ENCODE measurements around the gene ZNF565.

Gene ZNF565

GRCh38 chr19:36163813-36164212 lies 50.7 kb downstream of the ZNF565 start:
- no peak for DNase-seq (ENCODE audit: low read depth)
- TF ChIP-seq MYC (IDR thresholded peaks at IDR 0.05; ENCODE audit: low read depth, low read length) (no peak), MAX (IDR thresholded peaks at IDR 0.05; ENCODE audit: low read depth, low read length) (no peak), CTCF (IDR thresholded peaks at IDR 0.05; ENCODE audit: low read depth, low read length) (no peak), POLR2A (IDR thresholded peaks at IDR 0.05; ENCODE audit: extremely low read depth, insufficient read length) (no peak)
- H3K4me3 ChIP-seq (ENCODE audit: low read depth, low read length), result no peak overlapping the region

GRCh38 chr19:36160821-36161596 lies 53.5 kb downstream of the ZNF565 start:
- no peak for DNase-seq (ENCODE audit: low read depth)
- H3K4me3 ChIP-seq (ENCODE audit: low read depth, low read length), result no peak overlapping the region
- TF ChIP-seq CTCF (IDR thresholded peaks at IDR 0.05; ENCODE audit: low read depth, low read length) (no peak), MYC (IDR thresholded peaks at IDR 0.05; ENCODE audit: low read depth, low read length) (no peak), POLR2A (IDR thresholded peaks at IDR 0.05; ENCODE audit: extremely low read depth, insufficient read length) (no peak), MAX (IDR thresholded peaks at IDR 0.05; ENCODE audit: low read depth, low read length) (no peak)

- DNase-seq (ENCODE audit: low read depth), result no peak
- H3K4me3 ChIP-seq (ENCODE audit: low read depth, low read length), result no peak overlapping the region
- TF ChIP-seq MAX (IDR thresholded peaks at IDR 0.05; ENCODE audit: low read depth, low read length) (no peak), POLR2A (IDR thresholded peaks at IDR 0.05; ENCODE audit: extremely low read depth, insufficient read length) (no peak), MYC (IDR thresholded peaks at IDR 0.05; ENCODE audit: low read depth, low read length) (no peak), CTCF (IDR thresholded peaks at IDR 0.05; ENCODE audit: low read depth, low read length) (no peak)
These were observed 61.3 kb downstream of the ZNF565 start for GRCh38 chr19:36153126-36153525.

GRCh38 chr19:36152352-36153091 lies 61.9 kb downstream of the ZNF565 start, which contains the start of gene COX7A1:
TSS of gene COX7A1 (minus strand) at chr19:36152447. CDS start at chr19:36152407, 40 bp downstream.
- DNase-seq (ENCODE audit: low read depth), result no peak
- H3K4me3 ChIP-seq (ENCODE audit: low read depth, low read length), result no peak within 1 kb of the TSS
- no peak for TF ChIP-seq CTCF (IDR thresholded peaks at IDR 0.05; ENCODE audit: low read depth, low read length)
- no peak for TF ChIP-seq POLR2A (IDR thresholded peaks at IDR 0.05; ENCODE audit: extremely low read depth, insufficient read length)
- TF ChIP-seq MYC (IDR thresholded peaks at IDR 0.05; ENCODE audit: low read depth, low read length), result no peak
- no peak for TF ChIP-seq MAX (IDR thresholded peaks at IDR 0.05; ENCODE audit: low read depth, low read length)

GRCh38 chr19:36152019-36152351 lies 62.5 kb downstream of the ZNF565 start:
- H3K4me3 ChIP-seq (ENCODE audit: low read depth, low read length), result no peak overlapping the region
- no peak for TF ChIP-seq CTCF (IDR thresholded peaks at IDR 0.05; ENCODE audit: low read depth, low read length)
- TF ChIP-seq POLR2A (IDR thresholded peaks at IDR 0.05; ENCODE audit: extremely low read depth, insufficient read length), result no peak
- TF ChIP-seq MAX (IDR thresholded peaks at IDR 0.05; ENCODE audit: low read depth, low read length), result no peak
- TF ChIP-seq MYC (IDR thresholded peaks at IDR 0.05; ENCODE audit: low read depth, low read length), result no peak
- DNase-seq (ENCODE audit: low read depth), result no peak

Data from NB4 (cell line).